ENCODE results near the gene ATP5PD. TPM values are rescaled to one million over a fixed set of nuclear protein-coding genes. Genes with fewer than 3 reads are reported as not detected.

ATP5PD gene
- total RNA-seq, 6 donors from 2014 or later, result 126 to 198 (median 186) TPM

- Histone ChIP-seq H3K4me1 (peaks cover 0 to 6% (median 2%) of the 10 kb centered on the region in 4 donors), H3K4me3 (no peak overlapping the region), H3K27me3 (no peaks in the 10 kb centered on the region), H3K36me3 (peaks cover 5 to 53% (median 37%) of the 10 kb centered on the region in 4 donors), H3K27ac (no peak overlapping the region), H3K9me3 (no peaks in the 10 kb centered on the region)
- ATAC-seq (ENCODE audit: low FRiP score in 2 of 2), result no peak
- DNase-seq, result no peak
- no peak for TF ChIP-seq EP300 (IDR thresholded peaks at IDR 0.05)
- no peak for TF ChIP-seq POLR2A (IDR thresholded peaks at IDR 0.05)
- TF ChIP-seq POLR2AphosphoS5 (IDR thresholded peaks at IDR 0.05), result no peak
- TF ChIP-seq, protein P1, sequence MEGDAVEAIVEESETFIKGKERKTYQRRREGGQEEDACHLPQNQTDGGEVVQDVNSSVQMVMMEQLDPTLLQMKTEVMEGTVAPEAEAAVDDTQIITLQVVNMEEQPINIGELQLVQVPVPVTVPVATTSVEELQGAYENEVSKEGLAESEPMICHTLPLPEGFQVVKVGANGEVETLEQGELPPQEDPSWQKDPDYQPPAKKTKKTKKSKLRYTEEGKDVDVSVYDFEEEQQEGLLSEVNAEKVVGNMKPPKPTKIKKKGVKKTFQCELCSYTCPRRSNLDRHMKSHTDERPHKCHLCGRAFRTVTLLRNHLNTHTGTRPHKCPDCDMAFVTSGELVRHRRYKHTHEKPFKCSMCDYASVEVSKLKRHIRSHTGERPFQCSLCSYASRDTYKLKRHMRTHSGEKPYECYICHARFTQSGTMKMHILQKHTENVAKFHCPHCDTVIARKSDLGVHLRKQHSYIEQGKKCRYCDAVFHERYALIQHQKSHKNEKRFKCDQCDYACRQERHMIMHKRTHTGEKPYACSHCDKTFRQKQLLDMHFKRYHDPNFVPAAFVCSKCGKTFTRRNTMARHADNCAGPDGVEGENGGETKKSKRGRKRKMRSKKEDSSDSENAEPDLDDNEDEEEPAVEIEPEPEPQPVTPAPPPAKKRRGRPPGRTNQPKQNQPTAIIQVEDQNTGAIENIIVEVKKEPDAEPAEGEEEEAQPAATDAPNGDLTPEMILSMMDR (IDR thresholded peaks at IDR 0.05), result no peak
- WGBS, 2 donors, result 91 to 93% methylated on average over 17 to 18 of the region's 18 CpGs
These were observed 18.2 kb upstream of the ATP5PD start for GRCh38 chr17:75064867-75065561.

DNA sequence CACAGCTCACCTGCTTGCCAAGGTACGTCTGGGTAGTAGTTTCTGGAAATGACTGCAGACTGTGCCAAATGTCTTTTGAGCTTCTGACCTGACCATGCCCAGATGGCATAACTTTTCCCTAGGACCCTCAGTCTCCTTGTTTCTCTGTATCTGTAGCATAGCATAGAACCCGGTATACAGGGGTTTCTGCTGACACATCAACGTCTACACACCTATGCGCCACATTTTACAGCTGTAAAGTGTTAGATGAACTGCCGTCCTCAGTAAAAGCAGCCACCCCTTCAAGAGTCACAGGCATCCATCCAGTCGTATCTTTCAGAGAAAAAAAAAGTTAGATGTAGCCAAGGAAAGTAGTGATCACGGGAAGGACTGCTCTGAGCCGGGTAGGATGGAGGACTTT, 17.7 kb upstream of the ATP5PD start:
- ATAC-seq (ENCODE audit: low FRiP score in 2 of 2), result no peak

GRCh38 chr17:75064040-75064439, 17.3 kb upstream of the ATP5PD start:
- TF ChIP-seq POLR2AphosphoS5 (IDR thresholded peaks at IDR 0.05) (no peak), EP300 (IDR thresholded peaks at IDR 0.05) (no peak), POLR2A (IDR thresholded peaks at IDR 0.05) (no peak)
- TF ChIP-seq, protein P1 (IDR thresholded peaks at IDR 0.05), result no peak
- Histone ChIP-seq H3K36me3 (peaks cover 5 to 61% (median 37%) of the 10 kb centered on the region in 4 donors), H3K4me1 (peaks cover 7 to 14% (median 11%) of the 10 kb centered on the region in 4 donors), H3K27me3 (no peaks in the 10 kb centered on the region), H3K9me3 (no peaks in the 10 kb centered on the region), H3K4me3 (no peak overlapping the region), H3K27ac (no peak overlapping the region)
- DNase-seq (no peak), ATAC-seq (ENCODE audit: low FRiP score in 2 of 2) (no peak)
- 94 to 96% methylated on average over 11 of the region's 11 CpGs for WGBS, 2 donors

More for the DNA sequence above, 17.7 kb upstream of the ATP5PD start:
- H3K4me1 ChIP-seq, result peaks cover 3 to 12% (median 7%) of the 10 kb centered on the region in 4 donors
- 87 to 91% methylated on average over 8 of the region's 8 CpGs for WGBS, 2 donors
- H3K9me3 ChIP-seq, result no peaks in the 10 kb centered on the region
- no peak overlapping the region for H3K27ac ChIP-seq
- H3K27me3 ChIP-seq, result no peaks in the 10 kb centered on the region
- H3K36me3 ChIP-seq, result peaks cover 5 to 59% (median 37%) of the 10 kb centered on the region in 4 donors
- DNase-seq, result no peak
- TF ChIP-seq POLR2AphosphoS5 (IDR thresholded peaks at IDR 0.05), result no peak
- no peak for TF ChIP-seq EP300 (IDR thresholded peaks at IDR 0.05)
- no peak for TF ChIP-seq POLR2A (IDR thresholded peaks at IDR 0.05)
- TF ChIP-seq, protein P1 (IDR thresholded peaks at IDR 0.05), result no peak
- H3K4me3 ChIP-seq, result no peak overlapping the region

GRCh38 chr17:75063626-75064025, 16.9 kb upstream of the ATP5PD start:
- Histone ChIP-seq H3K36me3 (peaks cover 5 to 61% (median 37%) of the 10 kb centered on the region in 4 donors), H3K27me3 (no peaks in the 10 kb centered on the region), H3K4me3 (no peak overlapping the region), H3K9me3 (no peaks in the 10 kb centered on the region), H3K27ac (no peak overlapping the region), H3K4me1 (peaks cover 7 to 14% (median 11%) of the 10 kb centered on the region in 4 donors)
- WGBS, 2 donors, result 80 to 100% methylated on average over 1 to 3 of the region's 3 CpGs
- ATAC-seq (ENCODE audit: low FRiP score in 2 of 2) (no peak), DNase-seq (no peak)
- TF ChIP-seq POLR2AphosphoS5 (IDR thresholded peaks at IDR 0.05), result no peak
- TF ChIP-seq, protein P1 (IDR thresholded peaks at IDR 0.05), result no peak
- no peak for TF ChIP-seq POLR2A (IDR thresholded peaks at IDR 0.05)
- no peak for TF ChIP-seq EP300 (IDR thresholded peaks at IDR 0.05)
